OCI-M1 (cell line): Measurements from ENCODE around the gene GBX1.
A peak's percentile ranks its signal among the peaks of the same experiment; 100 is the strongest.

Source experiments
- DNase-seq: peaks from one replicate; lab custom pipeline; 2025; lab: John Stamatoyannopoulos, UW

Gene GBX1

GRCh38 chr7:151173386-151174245, 6.1 kb upstream of the GBX1 start:
- no peak for DNase-seq

DNA sequence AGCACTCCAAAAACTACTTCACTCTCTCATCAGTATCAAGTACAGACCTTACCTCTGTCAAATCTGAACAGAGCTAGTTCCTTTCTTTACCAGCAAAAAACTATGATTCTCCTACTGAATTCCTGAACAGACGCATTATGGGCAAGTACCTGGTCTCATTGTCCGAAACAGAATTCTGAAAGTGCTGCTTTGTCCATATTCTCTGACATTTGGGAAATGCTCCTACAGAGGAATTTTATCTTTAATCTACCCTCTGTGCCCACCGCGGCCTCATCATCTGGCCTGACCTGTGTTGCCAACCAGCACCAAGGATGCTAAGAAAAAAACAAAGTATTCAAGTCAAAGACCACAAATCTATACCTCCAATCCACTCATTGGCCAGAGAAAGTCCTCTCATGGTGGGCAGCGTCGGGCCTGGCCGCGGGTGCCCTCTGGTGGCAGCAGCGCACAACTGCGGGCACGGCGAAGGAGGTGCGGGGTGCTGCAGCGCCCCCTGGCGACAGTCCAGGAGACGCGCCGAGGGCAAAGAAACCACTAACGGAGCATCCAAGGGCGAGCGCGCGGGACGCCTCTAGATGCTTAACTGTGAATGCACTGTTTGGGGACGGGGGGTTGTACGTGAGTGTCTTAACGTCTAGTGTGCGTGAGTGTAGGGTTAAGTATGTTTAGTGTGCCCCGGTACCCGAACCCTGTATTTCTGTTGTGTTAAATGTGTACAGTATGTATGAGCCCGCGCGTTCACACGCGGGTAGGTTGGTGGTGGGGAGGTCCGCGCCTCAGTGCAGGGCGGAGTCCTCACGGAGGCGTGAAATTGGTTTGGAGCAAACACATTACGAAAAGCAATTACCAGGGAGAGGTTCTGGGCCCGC, 5.0 kb upstream of the GBX1 start:
- DNase-seq: peak; percentile 74

DNA sequence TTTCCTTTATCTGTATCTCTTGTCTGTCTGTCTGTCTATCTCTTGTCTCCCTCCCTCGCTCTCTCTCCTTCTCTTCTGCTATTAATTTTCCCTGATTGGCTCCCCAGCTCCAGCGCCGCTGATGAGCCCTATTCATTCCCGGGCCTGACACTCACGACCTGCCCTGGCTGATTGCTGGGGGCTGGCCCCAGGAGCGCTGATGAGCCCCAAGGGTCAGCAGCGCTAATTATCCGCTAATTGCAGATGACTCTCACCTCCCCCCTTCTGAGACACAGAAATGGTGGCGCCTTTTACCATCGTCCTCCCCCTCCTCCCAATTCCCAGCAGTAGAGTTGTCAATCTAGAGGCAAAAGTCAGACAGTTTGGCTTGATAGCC, 1.3 kb upstream of the GBX1 start:
- no peak for DNase-seq

DNA sequence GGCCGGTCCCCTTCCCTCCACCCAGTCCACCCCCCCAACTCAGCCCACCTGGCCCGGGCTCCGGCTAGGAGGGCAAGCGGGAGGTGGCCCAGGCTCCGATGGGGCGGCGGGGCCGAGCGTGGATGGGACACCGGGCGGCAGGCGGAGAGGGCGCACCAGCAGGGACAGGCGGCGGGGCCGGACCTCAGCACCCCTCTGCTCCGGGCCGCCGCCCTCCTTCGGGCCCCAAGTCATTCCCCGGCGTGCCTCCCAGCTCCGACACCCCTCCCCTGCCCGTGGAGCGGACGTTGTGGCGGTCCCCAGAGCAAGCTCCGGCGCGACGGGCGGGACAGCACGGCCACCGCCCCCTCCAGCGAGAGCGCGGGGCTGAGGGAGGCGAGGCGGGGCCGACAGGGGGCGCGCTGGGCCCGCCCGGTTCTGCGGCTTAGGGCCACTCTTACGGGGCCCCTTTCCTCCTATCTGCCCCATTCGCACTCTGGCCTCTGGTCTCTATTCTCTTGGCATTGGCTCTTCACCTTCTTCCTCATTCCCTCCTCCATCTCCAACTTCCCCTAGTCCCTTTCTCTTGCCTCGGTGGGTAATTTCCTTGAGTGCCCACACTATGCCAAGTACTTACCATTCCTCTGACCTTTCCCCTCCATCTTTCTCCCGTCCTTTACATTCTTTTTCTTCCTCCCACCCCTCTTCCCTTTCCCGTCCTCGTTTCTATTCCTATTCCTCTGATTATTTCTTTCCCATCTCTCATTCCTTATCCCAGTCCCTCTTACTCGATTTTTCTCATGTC, 701 bp upstream of the GBX1 start:
- peak; percentile 60 for DNase-seq

- no peak for DNase-seq
These were observed 781 bp downstream of the GBX1 start for GRCh38 chr7:151166629-151167196.

- DNase-seq: no peak
These were observed 5.7 kb downstream of the GBX1 start for GRCh38 chr7:151161757-151162156.

- DNase-seq: no peak
These were observed 9.7 kb downstream of the GBX1 start for GRCh38 chr7:151157645-151158329.

GRCh38 chr7:151152643-151153513, 14.6 kb downstream of the GBX1 start:
- DNase-seq: no peak

- no peak for DNase-seq
These were observed 17.1 kb downstream of the GBX1 start for GRCh38 chr7:151150388-151150787.

- no peak for DNase-seq
These were observed 18.9 kb downstream of the GBX1 start for GRCh38 chr7:151148319-151149259.

DNA sequence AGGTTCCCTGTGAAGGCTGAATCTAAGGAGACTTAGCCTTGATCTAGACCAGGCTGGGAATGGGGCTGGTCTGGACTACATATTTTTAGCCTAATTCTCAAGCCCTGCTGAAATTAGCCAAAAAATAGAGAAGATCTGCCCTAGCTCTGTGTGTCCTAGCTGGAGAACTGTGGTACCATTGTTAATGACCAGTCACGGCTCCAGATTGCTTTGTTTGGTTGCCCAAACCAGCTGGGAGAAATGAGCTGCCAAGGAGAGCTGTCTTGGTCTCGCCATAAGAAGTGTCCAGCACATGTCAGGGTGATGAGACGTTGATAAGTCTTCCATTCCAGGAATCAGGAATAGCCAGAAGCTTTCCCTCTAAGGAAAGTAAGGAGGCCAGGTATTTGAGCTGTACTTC, 20.7 kb downstream of the GBX1 start:
- DNase-seq: no peak

DNA sequence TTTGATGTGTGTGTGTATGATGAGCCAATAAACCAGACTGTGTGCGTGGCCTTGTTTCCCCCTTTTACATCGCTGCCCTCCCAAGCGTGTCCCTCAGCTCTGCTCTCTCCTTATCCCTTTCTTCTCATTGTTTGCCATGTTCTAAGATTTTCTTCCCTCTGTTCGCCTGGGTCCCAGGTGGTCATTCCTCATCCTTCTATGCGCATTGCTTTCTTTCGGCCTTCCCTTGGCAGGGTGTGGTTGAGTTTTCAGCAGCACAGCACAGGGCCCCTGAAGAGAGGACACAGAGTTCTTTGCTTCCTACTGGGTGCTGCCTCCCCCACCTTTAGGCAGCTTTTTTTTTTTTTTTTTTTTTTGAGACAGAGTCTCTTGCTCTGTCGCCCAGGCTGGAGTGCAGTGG, 23.1 kb downstream of the GBX1 start:
- DNase-seq: no peak

DNA sequence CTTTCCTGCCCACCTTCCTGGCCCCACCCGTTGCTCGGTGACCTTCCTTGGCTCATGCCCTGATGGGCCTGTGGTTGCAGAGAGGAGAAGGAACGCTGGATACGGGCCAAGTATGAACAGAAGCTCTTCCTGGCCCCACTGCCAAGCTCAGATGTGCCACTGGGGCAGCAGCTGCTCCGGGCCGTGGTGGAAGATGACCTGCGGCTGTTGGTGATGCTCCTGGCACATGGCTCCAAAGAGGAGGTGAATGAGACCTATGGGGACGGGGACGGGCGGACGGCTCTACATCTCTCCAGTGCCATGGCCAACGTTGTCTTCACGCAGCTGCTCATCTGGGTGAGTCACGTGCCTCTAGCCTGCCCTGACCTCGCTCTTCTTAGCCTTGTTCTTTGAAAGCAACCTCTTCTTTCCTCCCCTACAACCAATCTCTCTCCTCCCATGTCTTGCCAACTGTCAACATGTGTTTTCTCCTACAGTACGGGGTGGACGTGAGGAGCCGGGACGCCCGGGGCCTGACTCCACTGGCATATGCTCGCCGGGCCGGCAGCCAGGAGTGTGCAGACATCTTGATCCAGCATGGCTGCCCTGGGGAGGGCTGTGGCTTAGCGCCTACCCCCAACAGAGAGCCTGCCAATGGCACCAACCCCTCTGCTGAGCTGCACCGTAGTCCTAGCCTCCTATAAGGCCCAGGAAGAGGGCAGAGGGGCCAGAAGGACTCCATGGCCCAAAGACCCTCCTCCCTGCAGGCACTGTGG, 24.1 kb downstream of the GBX1 start:
- DNase-seq: no peak

DNA sequence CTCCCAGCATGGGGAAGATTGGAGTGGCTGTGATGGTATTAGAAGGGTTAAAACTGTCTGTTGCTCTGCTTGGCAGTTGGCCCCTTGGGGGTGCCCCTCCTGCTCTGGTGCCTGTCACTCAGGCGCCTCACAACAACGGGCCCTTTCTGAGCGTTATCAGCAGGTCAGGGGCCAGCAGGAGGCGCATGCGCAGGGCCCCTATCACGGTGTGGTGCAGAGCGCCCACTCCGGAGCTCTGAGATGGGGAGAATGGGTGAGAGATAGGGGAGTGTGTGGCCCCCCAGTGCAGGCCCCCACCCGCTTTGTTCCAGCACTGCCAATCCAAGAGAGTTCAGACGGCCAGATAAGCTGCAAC, 24.8 kb downstream of the GBX1 start:
- DNase-seq: no peak

GRCh38 chr7:151141855-151142685, 25.4 kb downstream of the GBX1 start:
- no peak for DNase-seq

DNA sequence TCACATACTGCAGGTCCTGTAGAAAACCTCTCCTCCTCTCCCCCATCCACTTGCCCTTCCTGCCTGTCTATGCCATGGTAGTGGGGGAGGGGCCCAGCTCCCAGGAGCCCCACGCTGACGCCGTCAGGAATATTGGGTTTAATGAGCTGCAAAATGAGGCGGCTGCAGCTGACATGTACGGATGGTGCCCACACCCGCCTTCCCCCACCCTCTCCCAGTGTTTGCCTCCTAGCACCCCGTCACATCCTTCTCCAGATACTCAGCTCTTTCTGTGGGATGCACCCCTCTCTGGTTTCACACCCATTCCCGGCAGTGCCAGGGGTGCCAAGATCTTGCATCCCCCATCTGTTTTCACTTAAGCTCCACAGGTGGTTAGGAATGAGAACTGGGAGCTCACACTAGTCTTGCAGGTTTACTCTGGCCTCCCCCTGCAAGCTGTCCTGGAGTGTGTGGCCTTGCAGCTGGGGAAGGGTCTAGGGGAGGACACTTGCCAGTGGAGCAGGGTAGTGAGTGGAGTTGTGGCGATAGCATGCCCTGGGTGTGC, 26.1 kb downstream of the GBX1 start:
- DNase-seq: no peak

- DNase-seq: no peak
These were observed 26.7 kb downstream of the GBX1 start for GRCh38 chr7:151140826-151141225.
